RKO (cell line): Measurements from ENCODE around the gene ST3GAL2.

Source experiments
- DNase-seq: peaks from one replicate; pipeline ENCODE4 v3.0.0-alpha.2; 2016; ENCODE audit warnings: low spot score

ST3GAL2 gene

DNA sequence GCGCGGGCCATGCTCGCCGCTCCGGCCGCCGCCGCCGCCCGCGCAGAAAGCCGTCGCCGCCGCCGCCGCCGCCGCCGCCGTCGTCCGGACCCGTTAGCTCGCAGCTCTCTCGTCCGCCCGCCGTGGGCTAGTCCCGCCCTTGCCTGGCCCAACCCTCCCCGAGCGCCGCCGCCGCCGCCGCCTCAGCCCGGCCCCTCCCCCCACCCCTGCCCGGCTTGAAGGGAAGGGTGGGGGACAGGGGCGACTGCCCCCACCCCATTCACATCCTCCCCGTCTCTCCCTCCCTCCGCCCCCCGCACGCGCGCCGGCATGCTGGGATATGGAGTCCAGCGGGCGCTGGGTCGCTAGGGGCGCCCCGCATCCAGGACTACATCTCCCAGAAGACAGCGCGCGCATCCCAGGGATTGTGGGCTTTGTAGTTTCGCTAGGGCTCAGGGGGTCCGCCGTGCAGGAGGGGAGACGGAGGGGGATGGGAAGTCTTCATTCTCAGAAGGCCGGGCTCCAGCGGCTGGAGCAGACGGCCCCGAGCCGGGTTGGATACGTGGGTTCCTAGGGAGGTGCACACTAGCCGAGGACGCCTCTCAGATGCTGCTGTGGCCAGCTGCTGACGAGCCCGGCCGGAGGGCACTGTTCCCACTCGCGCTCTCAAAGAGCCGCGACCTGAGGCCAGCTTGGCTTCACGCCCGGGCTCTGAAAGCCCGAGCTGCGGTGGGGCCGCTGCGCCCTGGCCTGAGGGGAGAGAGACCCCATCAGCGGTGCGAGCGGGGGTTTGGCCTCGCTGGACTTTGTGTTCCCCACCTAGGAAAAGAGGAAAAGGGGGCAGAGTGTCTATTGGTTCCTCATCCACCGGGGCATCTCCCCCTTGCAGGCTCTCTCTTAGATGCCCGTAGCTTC lies at the start of gene ST3GAL2:
Gene ST3GAL2, minus strand, starts transcription at position 132 of the 894 bp plus-strand sequence. CDS start 40,570 bp downstream, outside the sequence.
- DNase-seq: peak; percentile 92

GRCh38 chr16:70484867-70485266 lies 46.0 kb upstream of the ST3GAL2 start:
- DNase-seq: no peak

- no peak for DNase-seq
Measured at GRCh38 chr16:70483426-70483825, 44.5 kb upstream of the ST3GAL2 start.

- no peak for DNase-seq
Measured at GRCh38 chr16:70482624-70483023, 43.7 kb upstream of the ST3GAL2 start.

DNA sequence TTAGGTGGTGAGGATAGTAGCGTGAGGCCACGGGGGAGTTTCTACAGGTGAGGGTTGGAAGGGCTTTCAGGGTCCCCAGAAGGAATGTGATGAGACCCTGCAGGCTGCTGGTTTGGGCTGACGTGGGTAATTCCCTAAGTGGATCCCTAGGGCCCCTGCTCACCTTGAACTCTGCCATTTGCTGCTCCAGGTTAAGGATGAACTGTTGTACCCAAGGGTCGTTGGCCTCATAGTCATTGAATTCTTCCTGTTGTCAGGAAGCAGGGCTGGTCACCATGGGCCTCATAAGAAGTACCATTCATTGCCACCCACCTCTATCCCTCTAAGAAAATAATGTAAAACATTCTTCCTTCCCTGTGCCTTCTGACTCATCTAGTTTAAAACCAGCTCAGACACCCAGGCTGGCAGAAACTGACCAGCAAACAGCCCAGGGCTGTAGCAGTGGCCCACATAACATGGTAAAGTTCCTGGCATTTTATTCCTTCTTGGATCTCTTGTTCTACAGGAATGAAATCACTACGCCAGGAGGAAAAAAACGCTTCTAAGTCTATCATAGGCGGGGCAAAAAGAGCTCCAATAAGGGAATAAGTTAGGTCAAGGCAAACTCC lies 43.1 kb upstream of the ST3GAL2 start:
- DNase-seq: no peak

DNA sequence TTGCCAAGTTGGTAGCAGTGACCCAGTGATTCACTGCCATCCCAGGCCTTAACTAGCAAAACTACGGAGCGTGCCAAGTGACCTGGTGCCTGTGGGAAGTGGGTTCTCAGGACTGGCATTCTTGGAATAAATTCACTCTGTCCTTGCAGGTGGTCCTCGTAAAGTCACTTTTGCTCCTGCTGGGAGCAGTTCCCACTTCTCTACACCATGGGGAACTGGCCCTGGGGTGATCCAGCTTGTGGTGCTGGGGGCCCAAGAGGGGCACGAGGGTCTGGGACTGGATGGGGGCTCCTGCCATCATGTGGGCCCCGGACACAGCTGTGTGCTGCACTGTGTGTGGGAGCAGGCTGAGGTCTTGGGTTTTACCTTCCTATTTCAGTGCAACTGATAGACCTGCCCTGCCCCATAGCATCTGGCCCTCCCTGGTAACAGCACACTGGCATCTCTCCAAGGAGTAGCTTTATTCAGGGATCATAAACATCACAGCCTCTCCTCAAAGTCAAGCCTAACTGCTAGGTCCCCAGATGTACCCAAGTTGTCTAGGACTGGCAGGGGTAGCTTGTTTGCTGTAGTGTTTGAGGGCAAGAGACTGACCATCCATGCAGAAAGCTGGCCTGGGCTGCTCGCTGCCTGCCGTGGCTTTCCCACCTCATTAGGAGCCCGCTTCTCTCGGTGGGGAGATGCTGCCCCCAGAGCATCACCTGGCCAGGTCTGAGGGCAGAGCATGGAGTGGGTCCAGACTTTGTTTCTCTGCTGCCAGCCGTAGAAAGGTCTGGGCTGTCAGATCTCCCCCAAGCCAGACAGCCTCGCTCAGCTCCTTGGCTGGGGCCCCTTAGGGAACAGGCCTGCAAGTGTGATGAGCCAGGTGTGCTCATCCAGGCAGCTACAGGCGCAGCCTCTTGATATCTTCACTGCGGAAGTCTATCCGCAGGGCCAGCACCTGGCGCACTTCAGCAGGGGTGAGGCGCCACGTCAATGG lies 41.5 kb upstream of the ST3GAL2 start:
- no peak for DNase-seq

GRCh38 chr16:70478912-70479341 lies 40.0 kb upstream of the ST3GAL2 start:
- DNase-seq: no peak

DNA sequence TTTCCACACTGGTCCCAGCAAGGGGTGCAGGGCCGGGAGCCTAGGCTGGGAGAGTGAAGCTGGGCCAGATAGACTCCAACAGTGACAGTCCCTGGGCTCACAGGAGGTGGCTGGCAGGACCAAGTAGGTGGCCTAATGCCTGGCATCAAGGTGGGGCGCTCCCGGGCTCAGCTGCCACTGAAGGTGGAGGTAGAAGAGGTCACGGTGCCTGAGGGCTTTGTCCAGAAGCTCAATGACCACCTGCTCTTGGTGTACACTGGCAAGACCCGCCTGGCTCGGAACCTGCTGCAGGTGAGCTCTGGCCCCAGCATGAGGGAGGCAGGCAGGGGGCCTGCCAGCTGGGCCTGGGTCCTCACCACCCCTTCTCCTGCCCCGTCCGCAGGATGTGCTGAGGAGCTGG lies 39.3 kb upstream of the ST3GAL2 start:
- no peak for DNase-seq

DNA sequence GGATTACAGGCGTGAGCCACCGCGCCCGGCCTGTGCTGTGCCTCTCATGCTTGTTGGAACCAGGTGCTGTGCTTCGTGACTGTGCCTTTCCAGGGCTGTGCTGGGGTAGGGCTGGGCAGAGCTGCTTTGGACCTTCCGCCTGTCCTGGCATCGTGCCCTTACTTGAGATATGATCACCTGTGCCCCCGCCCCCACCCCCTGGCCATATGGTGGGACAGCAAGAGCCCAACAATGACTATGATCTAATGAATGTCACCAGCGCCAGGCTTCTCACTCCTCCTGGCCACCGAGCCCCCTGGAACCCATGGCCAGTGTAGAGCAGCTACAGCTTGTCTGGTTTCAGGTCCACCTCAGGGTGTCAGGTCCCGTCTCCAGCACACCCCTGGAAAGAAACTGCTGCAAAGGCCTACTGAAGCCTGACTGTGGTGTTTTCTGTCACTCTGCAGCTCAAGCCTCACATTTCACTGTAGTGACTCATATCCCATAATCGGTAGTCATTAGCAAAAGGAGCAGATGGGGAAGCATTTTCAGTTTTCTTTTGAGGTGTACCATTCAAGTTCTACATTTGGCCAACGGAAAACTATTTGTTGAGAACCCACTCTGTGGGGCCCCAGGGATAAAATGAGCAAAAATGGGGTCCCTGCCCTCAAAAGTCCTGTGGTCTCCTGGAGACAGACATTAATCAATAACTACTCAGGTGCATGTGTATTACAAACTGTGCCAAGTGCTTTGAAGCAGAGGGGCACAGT lies 37.5 kb upstream of the ST3GAL2 start:
- peak; percentile 64 for DNase-seq

DNA sequence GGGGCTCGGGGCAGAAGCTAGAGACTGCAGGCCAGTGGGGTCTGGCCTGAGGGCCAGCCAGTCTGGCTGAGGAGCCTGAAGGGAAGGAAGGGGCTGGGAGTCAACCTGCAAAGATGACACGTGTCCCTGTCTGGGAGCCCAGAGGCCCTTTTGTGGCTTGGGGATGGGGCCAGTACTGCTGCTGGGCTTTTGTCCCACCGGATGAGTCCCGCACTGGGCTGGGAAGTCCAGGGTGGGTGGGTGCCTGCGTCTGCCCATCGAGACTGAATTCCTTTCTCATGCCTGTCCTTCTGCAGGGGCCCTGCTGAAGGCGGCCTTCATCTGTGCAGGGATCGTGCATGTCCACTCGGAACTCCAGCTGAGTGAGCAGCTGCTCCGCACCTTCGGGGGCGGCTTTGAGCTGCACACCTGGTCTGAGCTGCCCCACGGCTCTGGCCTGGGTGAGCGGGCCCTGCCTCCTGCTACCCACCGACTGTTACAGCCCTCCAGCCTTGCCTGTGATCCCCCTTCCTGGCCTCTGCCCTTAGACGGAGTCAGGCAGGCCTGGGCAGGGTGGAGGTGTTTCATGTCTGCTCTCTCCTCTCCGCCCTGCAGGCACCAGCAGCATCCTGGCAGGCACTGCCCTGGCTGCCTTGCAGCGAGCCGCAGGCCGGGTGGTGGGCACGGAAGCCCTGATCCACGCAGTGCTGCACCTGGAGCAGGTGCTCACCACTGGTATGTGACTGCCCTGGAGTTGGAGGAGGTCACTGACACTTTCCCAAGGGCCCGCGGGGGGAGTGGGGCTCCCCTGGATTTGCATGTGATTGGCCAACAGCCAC lies 36.4 kb upstream of the ST3GAL2 start:
- DNase-seq: no peak

- DNase-seq: no peak
Measured at GRCh38 chr16:70474320-70475053, 35.6 kb upstream of the ST3GAL2 start.

GRCh38 chr16:70473446-70474319 lies 34.8 kb upstream of the ST3GAL2 start:
- DNase-seq: no peak

DNA sequence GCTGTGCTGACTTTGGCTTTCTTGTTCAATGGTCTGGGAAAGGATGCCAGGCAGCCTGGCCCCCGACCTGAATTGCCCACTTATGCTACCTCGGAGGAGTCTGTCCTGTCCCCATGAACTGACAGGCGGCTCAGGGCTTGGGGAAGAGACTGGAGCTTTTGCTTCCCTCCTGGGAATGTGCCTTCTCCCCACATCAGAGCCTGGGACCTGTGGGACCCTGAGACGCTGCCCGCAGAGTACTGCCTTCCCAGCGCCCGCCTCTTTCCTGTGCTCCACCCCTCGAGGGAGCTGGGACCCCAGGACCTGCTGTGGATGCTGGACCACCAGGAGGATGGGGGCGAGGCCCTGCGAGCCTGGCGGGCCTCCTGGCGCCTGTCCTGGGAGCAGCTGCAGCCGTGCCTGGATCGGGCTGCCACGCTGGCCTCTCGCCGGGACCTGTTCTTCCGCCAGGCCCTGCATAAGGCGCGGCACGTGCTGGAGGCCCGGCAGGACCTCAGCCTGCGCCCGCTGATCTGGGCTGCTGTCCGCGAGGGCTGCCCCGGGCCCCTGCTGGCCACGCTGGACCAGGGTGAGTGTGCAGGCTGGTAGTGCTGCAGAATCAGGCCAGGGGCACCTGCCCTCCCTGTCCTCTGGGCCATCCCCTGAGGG lies 34.0 kb upstream of the ST3GAL2 start:
- DNase-seq: no peak

DNA sequence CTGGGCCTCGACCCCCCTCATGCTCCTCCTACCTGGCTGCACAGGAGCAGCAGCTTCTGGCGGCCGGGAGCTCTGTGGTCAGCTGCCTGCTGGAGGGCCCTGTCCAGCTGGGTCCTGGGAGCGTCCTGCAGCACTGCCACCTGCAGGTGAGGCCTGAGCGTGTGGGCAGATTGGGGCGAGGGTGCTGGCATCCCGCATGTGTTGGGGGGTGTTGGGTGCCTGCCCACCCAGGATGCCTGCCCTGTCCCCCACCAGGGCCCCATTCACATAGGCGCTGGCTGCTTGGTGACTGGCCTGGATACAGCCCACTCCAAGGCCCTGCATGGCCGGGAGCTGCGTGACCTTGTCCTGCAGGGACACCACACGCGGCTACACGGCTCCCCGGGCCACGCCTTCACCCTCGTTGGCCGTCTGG lies 32.0 kb upstream of the ST3GAL2 start:
- DNase-seq: no peak

- DNase-seq: no peak
Measured at GRCh38 chr16:70470141-70470926, 31.4 kb upstream of the ST3GAL2 start.

DNA sequence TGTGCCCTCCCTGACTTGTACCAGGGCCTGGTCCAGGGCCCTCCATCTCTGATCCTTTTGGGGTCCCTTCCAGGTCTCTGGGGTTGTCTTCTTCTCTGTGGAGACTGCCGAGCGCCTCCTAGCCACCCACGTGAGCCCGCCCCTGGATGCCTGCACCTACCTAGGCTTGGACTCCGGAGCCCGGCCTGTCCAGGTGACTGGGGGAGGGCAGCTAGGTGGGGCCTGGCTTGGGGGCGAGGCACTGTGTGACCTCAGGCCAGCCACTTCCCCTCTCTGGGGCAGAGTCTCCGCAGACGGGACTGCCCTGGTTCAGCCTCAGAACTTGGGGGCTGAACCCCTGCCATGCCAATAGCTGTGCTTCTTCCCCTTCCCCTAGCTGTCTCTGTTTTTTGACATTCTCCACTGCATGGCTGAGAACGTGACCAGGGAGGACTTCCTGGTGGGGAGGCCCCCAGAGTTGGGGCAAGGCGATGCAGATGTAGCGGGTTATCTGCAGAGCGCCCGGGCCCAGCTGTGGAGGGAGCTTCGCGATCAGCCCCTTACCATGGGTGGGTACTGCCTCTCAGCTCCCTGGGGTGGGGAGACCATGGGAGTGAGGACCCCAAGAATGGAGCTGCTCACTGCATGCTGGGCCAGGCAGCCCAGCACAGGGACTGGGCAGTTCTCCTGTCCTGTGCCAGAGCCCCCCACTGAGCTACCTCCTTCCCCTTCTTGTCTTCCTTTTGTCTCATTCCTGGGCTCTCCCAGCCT lies 30.1 kb upstream of the ST3GAL2 start:
- no peak for DNase-seq

- no peak for DNase-seq
Measured at GRCh38 chr16:70467608-70468007, 28.7 kb upstream of the ST3GAL2 start.
